Neural crest cell (in vitro differentiated cells): ENCODE measurements around the gene JADE3. TPM values are rescaled to one million over a fixed set of nuclear protein-coding genes. Genes with fewer than 3 reads are reported as not detected.

Experiments
- DNase-seq: peaks from one replicate; pipeline ENCODE4 v3.0.0; 2021; ENCODE audit warnings: low read depth, mixed read lengths, low spot score
- H3K27ac Mint-ChIP-seq: one replicate; pipeline ENCODE4 v1.8.0; 2021; ENCODE audit warnings: mild to moderate bottlenecking, mixed read lengths; ENCODE audit not compliant: unreplicated experiment
- H3K27me3 Mint-ChIP-seq: 2 replicates; pipeline ENCODE4 v1.8.0; 2021; ENCODE audit warnings: low read depth, mild to moderate bottlenecking, mixed read lengths
- H3K36me3 Mint-ChIP-seq: 2 replicates; pipeline ENCODE4 v1.8.0; 2021; ENCODE audit warnings: low read depth, mild to moderate bottlenecking, mixed read lengths
- H3K4me1 Mint-ChIP-seq: 2 replicates; pipeline ENCODE4 v1.8.0; 2021; ENCODE audit warnings: mixed read lengths
- H3K4me3 Mint-ChIP-seq: one replicate; pipeline ENCODE4 v1.8.0; 2021; ENCODE audit warnings: mild to moderate bottlenecking, mixed read lengths
- H3K9me3 Mint-ChIP-seq: 2 replicates; pipeline ENCODE4 v1.8.0; 2021; ENCODE audit warnings: mixed read lengths
- CTCF ChIP-seq: fragments of 200-600 bp; sonication (generic); conservative IDR thresholded peaks from 2 replicates; pipeline ENCODE4 v1.5.0; 2021; ENCODE audit warnings: antibody characterized with exemption, mild to moderate bottlenecking
- total RNA-seq: library from RNA; stranded (reverse); gene quantifications from 2 replicates; pipeline ENCODE4 v1.2.1, GENCODE V29; 2021

JADE3 gene
- total RNA-seq, 1 donor from 2014 or later = 18.8 TPM

GRCh38 chrX:46873746-46874145, 38.5 kb upstream of the JADE3 start:
- no peak for DNase-seq
- no peak for TF ChIP-seq CTCF
- Mint-ChIP-seq H3K27ac (no peak overlapping the region), H3K4me3 (no peak overlapping the region), H3K36me3 (peaks cover 3% of the 10 kb centered on the region), H3K4me1 (no peaks in the 10 kb centered on the region), H3K27me3 (no peaks in the 10 kb centered on the region), H3K9me3 (peaks cover 3% of the 10 kb centered on the region)

GRCh38 chrX:46876901-46877300, 35.3 kb upstream of the JADE3 start:
- Mint-ChIP-seq H3K4me1 (no peaks in the 10 kb centered on the region), H3K9me3 (no peaks in the 10 kb centered on the region), H3K4me3 (no peak overlapping the region), H3K36me3 (no peaks in the 10 kb centered on the region), H3K27ac (no peak overlapping the region), H3K27me3 (no peaks in the 10 kb centered on the region)
- no peak for TF ChIP-seq CTCF
- no peak for DNase-seq

GRCh38 chrX:46882266-46882665, 30.0 kb upstream of the JADE3 start:
- Mint-ChIP-seq H3K4me1 (peaks cover 5% of the 10 kb centered on the region), H3K9me3 (no peaks in the 10 kb centered on the region), H3K4me3 (no peak overlapping the region), H3K27ac (peak overlapping the region; percentile 29), H3K36me3 (peaks cover 5% of the 10 kb centered on the region), H3K27me3 (no peaks in the 10 kb centered on the region)
- TF ChIP-seq CTCF = no peak
- DNase-seq = no peak

- no peak for TF ChIP-seq CTCF
- Mint-ChIP-seq H3K4me1 (peaks cover 5% of the 10 kb centered on the region), H3K27ac (no peak overlapping the region), H3K9me3 (no peaks in the 10 kb centered on the region), H3K4me3 (no peak overlapping the region), H3K36me3 (peaks cover 5% of the 10 kb centered on the region), H3K27me3 (no peaks in the 10 kb centered on the region)
- DNase-seq = no peak
These were observed 27.4 kb upstream of the JADE3 start for GRCh38 chrX:46884799-46885198.

GRCh38 chrX:46898207-46898606, 14.0 kb upstream of the JADE3 start:
- no peak for TF ChIP-seq CTCF
- Mint-ChIP-seq H3K27ac (no peak overlapping the region), H3K27me3 (no peaks in the 10 kb centered on the region), H3K9me3 (peaks cover 3% of the 10 kb centered on the region), H3K4me1 (no peaks in the 10 kb centered on the region), H3K4me3 (no peak overlapping the region), H3K36me3 (peaks cover 7% of the 10 kb centered on the region)
- no peak for DNase-seq
